Measurements from ENCODE around the gene SHISA6. TPM values are rescaled to one million over a fixed set of nuclear protein-coding genes. Genes with fewer than 3 reads are reported as not detected.

SHISA6 gene
- total RNA-seq, 2 experiments from 2014 or later = not detected

DNA sequence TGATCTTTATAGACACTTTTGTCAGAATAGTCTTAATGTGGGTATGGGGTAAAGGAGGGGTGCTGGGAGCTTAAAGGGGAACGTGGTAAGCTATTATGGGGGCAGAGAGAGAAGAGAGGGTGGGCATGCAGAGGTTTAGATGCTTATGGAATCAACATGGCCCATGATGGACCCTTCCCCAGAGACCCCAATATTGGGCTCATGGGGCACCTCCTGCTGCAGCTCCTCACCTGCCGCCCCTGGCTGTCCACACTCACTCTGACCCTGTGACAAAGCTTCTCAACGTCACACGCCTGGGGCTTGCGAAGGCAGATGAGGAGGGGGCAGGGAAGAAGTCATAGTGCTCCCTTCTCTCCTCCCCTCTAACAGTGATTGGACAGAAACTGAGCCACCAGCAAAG lies 95.3 kb downstream of the SHISA6 start:
- Mint-ChIP-seq H3K36me3 (ENCODE audit: low read depth) (no peaks in the 10 kb centered on the region), H3K9me3 (ENCODE audit: insufficient read depth) (no peaks in the 10 kb centered on the region), H3K4me1 (ENCODE audit: low read depth) (no peaks in the 10 kb centered on the region), H3K4me3 (no peak overlapping the region), H3K27me3 (ENCODE audit: low read depth) (no peaks in the 10 kb centered on the region), H3K27ac (no peak overlapping the region)
- ATAC-seq = no peak
- CTCF ChIA-PET = no interaction called here
- POLR2A ChIA-PET = no interaction called here
- no peak for DNase-seq

DNA sequence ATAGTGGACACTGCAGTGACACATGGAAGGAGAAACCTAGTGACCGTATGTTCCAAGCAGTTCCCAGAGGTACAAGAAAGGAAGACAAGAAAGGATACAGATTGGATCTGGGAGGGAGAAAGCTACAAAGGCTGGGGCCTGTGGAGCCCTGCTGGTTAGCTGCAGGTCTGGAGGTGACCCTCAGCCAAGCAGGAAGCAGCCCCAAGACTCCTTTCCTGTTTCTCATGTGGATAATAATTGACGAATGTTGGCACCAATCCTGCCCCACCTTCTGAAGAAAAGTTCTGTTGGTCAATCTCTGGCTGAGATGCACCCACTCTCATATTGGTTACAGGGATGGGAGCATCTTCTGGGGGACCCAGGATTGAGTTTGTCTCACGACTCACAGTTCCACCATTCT lies 99.8 kb downstream of the SHISA6 start:
- POLR2A ChIA-PET = no interaction called here

DNA sequence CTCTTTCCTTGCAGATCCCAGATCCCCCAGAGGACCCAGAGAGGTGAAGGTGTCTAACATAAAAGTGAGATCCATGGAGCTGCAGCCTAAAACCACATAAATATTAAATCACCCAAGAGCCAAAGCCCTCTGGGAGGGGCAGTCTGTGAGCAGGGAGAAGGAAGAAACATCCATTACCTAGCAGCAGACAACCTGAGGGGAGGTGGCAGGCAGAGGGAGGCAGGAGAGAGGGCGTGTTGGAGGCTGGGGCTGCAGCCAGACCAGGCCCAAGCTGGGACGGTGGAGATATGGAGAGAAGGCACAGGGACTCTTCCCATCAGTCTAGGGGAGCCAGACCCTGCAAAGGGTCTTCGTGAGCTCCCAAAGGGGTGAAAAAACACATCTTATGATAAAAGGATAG lies 101.1 kb downstream of the SHISA6 start:
- POLR2A ChIA-PET = no interaction called here
- H3K27me3 Mint-ChIP-seq (ENCODE audit: low read depth) = no peaks in the 10 kb centered on the region
- CTCF ChIA-PET = no interaction called here
- ATAC-seq (no peak), DNase-seq (no peak)
- no peaks in the 10 kb centered on the region for H3K9me3 Mint-ChIP-seq (ENCODE audit: insufficient read depth)
- no peaks in the 10 kb centered on the region for H3K4me1 Mint-ChIP-seq (ENCODE audit: low read depth)
- no peak overlapping the region for H3K4me3 Mint-ChIP-seq
- H3K36me3 Mint-ChIP-seq (ENCODE audit: low read depth) = no peaks in the 10 kb centered on the region
- H3K27ac Mint-ChIP-seq = no peak overlapping the region

More for the DNA sequence above, 99.8 kb downstream of the SHISA6 start:
- CTCF ChIA-PET = no interaction called here
- Mint-ChIP-seq H3K27me3 (ENCODE audit: low read depth) (no peaks in the 10 kb centered on the region), H3K4me3 (no peak overlapping the region), H3K36me3 (ENCODE audit: low read depth) (no peaks in the 10 kb centered on the region), H3K4me1 (ENCODE audit: low read depth) (no peaks in the 10 kb centered on the region), H3K9me3 (ENCODE audit: insufficient read depth) (no peaks in the 10 kb centered on the region), H3K27ac (no peak overlapping the region)
- ATAC-seq = no peak
- DNase-seq = no peak

DNA sequence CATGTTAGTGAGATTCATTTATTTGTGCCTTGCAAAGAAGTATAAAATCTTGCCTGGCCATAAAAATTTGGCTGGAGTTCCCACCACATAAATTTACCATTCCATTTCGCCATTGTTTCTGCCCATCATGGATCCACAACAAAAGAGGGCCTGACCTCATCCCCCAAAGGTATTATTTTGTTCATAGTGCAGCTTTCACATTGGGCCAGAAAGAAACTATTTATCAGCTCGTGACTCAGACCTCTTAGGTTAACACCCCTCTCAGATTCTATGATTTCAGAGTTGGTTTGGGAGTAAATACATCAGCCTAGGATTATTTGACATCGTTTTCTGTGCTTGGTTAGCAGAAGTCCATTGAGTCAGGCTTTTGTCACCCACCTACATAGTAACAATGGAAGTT lies 108.1 kb downstream of the SHISA6 start:
- ChIA-PET CTCF (no interaction called here), POLR2A (no interaction called here)
- Mint-ChIP-seq H3K36me3 (ENCODE audit: low read depth) (no peaks in the 10 kb centered on the region), H3K9me3 (ENCODE audit: insufficient read depth) (peaks cover 11% of the 10 kb centered on the region), H3K27ac (no peak overlapping the region), H3K27me3 (ENCODE audit: low read depth) (no peaks in the 10 kb centered on the region), H3K4me1 (ENCODE audit: low read depth) (no peaks in the 10 kb centered on the region), H3K4me3 (no peak overlapping the region)
- ATAC-seq = no peak
- DNase-seq = no peak

DNA sequence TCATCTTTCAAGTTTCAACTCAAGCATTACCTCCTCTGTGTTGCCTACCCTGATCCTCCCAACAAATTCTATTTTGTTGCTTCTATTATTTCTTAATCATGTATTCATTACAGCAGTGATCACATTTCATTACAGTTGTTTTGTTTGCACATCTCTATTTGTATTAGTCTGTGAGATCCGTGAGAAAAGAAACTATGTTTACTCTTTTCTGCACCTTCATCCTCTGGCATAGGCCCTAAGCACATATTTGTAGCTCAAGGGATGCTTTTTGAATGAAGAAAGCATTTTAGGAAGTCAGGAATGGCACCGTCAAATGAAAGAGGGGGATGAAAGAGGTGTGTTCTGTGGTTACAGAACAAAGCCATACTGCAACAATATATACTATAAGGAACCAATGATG lies 110.5 kb downstream of the SHISA6 start:
- ChIA-PET CTCF (no interaction called here), POLR2A (no interaction called here)
- H3K9me3 Mint-ChIP-seq (ENCODE audit: insufficient read depth) = peaks cover 11% of the 10 kb centered on the region
- no peak for ATAC-seq
- no peaks in the 10 kb centered on the region for H3K4me1 Mint-ChIP-seq (ENCODE audit: low read depth)
- no peaks in the 10 kb centered on the region for H3K36me3 Mint-ChIP-seq (ENCODE audit: low read depth)
- no peak for DNase-seq
- H3K27ac Mint-ChIP-seq = no peak overlapping the region
- no peaks in the 10 kb centered on the region for H3K27me3 Mint-ChIP-seq (ENCODE audit: low read depth)
- no peak overlapping the region for H3K4me3 Mint-ChIP-seq

DNA sequence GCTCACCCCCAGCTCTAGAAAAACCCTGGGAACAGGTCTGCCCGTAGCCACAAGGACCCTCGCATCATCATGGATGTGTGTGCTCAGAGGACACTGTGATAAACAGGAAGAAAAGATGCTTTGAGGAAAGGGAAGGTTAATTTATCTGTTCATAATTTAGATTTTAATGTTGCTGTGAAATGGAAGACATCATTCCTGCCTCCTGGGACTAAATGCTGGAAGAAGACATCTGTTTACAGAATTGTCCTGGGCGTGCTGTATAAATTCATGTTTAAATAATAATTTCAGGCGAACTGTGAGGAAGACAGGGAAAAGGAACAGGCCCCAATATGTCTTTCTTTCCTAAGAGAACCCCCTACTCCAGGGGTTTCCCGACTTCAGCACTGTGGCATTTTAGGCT lies 112.6 kb downstream of the SHISA6 start:
- Mint-ChIP-seq H3K4me3 (no peak overlapping the region), H3K36me3 (ENCODE audit: low read depth) (no peaks in the 10 kb centered on the region), H3K27ac (no peak overlapping the region), H3K9me3 (ENCODE audit: insufficient read depth) (peaks cover 15% of the 10 kb centered on the region), H3K4me1 (ENCODE audit: low read depth) (no peaks in the 10 kb centered on the region), H3K27me3 (ENCODE audit: low read depth) (no peaks in the 10 kb centered on the region)
- DNase-seq (no peak), ATAC-seq (no peak)
- ChIA-PET CTCF (no interaction called here), POLR2A (no interaction called here)

DNA sequence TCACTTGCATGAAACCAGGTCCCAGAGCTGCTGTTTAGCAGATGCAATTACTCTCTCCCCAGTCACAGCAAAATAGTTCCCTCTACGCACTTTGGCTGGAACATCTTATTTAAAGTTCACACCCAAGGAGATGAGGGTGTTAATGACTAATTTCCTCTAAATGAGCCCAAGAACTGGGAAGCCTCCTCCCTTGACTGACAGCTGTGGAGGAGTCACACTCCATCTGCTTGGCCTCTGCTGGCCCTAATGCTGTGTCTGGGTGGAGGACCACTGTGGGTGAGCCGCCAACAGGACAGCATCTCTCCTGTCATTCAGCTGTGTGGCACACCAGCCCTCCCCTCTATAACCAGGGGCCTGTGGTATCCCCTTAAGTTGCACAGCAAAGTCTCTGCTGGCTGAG lies 115.4 kb downstream of the SHISA6 start:
- H3K27ac Mint-ChIP-seq = no peak overlapping the region
- ChIA-PET POLR2A (no interaction called here), CTCF (no interaction called here)
- ATAC-seq = no peak
- DNase-seq = no peak
- no peaks in the 10 kb centered on the region for H3K4me1 Mint-ChIP-seq (ENCODE audit: low read depth)
- peaks cover 11% of the 10 kb centered on the region for H3K9me3 Mint-ChIP-seq (ENCODE audit: insufficient read depth)
- H3K36me3 Mint-ChIP-seq (ENCODE audit: low read depth) = no peaks in the 10 kb centered on the region
- no peaks in the 10 kb centered on the region for H3K27me3 Mint-ChIP-seq (ENCODE audit: low read depth)
- H3K4me3 Mint-ChIP-seq = no peak overlapping the region

DNA sequence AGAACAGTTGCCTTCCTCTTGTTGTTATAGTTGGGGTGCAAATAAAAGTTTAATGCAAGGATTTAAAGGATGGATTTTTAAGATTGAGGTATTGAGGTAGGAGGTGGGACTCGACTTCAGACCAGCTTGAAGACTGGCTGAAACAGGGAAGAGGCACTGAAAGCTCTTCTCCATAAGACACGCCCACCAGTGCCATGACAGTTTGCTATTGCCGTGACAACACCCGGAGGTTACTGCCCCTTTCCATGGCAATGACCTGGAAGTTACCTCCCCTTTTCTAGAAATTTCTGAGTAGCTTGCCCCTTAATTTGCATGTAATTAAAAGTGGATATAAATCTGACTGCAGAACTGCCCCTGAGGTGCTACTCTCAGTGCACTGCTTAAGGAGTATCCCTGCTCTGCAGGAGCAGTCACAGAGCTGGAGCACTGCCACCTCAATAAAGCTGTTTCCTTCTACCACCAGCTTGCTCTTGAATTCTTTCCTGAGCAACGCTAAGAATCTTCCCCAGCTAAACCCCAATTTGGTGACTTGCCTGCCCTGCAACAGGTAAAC lies 122.6 kb downstream of the SHISA6 start:
- POLR2A ChIA-PET = no interaction called here
- Mint-ChIP-seq H3K4me3 (no peak overlapping the region), H3K36me3 (ENCODE audit: low read depth) (no peaks in the 10 kb centered on the region), H3K9me3 (ENCODE audit: insufficient read depth) (no peaks in the 10 kb centered on the region), H3K4me1 (ENCODE audit: low read depth) (no peaks in the 10 kb centered on the region), H3K27me3 (ENCODE audit: low read depth) (no peaks in the 10 kb centered on the region), H3K27ac (no peak overlapping the region)
- CTCF ChIA-PET = no interaction called here
- DNase-seq (no peak), ATAC-seq (no peak)

DNA sequence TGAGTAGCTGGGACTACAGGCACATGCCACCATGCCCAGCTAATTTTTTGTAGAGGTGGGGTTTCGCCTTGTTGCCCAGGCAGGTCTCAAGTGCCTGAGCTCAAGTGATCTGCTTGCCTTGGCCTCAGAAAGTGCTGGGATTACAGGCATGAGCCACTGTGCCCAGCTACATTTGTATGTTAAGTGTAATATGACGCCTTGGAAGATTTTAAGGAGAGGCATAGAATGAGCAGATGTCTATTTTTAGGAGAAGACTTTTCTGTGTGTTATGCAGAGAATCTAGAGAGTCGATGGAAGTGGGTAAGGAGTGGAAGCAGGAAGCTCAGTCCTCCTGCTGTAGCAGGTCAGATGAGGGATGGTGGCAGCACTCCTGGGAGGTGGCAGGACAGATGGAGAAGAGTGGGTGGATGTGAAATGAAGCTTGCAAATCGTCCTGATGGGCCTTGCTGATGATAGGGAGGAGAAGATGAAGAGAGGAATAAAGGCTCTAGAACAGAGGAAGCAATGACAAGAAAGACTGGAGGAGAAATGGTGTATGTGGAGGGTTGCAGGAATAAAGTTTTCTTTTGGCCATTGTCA lies 125.3 kb downstream of the SHISA6 start:
- H3K4me1 Mint-ChIP-seq (ENCODE audit: low read depth) = no peaks in the 10 kb centered on the region
- H3K27ac Mint-ChIP-seq = no peak overlapping the region
- no peaks in the 10 kb centered on the region for H3K27me3 Mint-ChIP-seq (ENCODE audit: low read depth)
- no peak overlapping the region for H3K4me3 Mint-ChIP-seq
- ATAC-seq (no peak), DNase-seq (no peak)
- H3K9me3 Mint-ChIP-seq (ENCODE audit: insufficient read depth) = no peaks in the 10 kb centered on the region
- ChIA-PET CTCF (no interaction called here), POLR2A (no interaction called here)
- H3K36me3 Mint-ChIP-seq (ENCODE audit: low read depth) = no peaks in the 10 kb centered on the region

DNA sequence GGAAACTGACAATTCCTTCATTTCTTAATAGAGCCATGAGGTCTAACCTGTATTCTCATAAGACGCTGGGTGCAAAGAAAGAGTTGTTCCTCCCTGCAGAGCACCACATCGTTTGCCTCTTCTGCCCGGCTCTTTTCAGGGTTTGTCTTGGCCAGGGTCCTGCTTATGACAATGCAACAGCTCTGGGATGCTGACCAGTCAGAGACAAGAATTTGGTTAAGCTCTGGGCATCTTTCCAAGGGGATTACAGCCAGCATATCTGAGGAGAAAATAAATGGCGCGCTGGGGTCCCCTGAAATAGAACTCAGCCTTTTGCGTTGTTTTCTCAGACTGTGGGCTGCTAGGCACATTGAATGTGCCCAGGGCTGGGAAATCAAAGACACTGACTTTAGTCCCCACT lies 128.6 kb downstream of the SHISA6 start:
- ChIA-PET POLR2A (no interaction called here), CTCF (no interaction called here)
- no peak overlapping the region for H3K4me3 Mint-ChIP-seq
- H3K4me1 Mint-ChIP-seq (ENCODE audit: low read depth) = no peaks in the 10 kb centered on the region
- H3K36me3 Mint-ChIP-seq (ENCODE audit: low read depth) = no peaks in the 10 kb centered on the region
- DNase-seq = no peak
- H3K27ac Mint-ChIP-seq = no peak overlapping the region
- H3K27me3 Mint-ChIP-seq (ENCODE audit: low read depth) = no peaks in the 10 kb centered on the region
- no peak for ATAC-seq
- H3K9me3 Mint-ChIP-seq (ENCODE audit: insufficient read depth) = no peaks in the 10 kb centered on the region

DNA sequence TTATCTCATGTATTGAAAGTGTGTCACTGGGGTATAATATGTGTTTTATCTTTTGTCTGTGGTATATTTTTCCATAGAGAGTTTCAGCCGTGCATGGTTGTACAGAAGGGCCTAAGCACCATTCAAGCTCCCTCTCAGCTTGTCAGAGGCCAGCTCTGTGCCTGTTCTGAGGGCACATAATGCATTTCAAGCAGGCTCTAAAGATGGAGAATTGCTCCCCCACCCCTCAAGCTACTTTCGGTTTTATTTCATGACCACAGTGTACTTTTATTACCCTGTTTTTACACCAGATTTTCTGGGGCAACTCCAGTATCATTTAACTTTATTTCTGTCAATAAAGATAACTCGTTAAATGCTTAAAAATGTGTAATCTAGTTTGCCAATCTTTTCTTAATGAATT lies 131.7 kb downstream of the SHISA6 start:
- Mint-ChIP-seq H3K4me1 (ENCODE audit: low read depth) (no peaks in the 10 kb centered on the region), H3K4me3 (no peak overlapping the region)
- CTCF ChIA-PET = no interaction called here

DNA sequence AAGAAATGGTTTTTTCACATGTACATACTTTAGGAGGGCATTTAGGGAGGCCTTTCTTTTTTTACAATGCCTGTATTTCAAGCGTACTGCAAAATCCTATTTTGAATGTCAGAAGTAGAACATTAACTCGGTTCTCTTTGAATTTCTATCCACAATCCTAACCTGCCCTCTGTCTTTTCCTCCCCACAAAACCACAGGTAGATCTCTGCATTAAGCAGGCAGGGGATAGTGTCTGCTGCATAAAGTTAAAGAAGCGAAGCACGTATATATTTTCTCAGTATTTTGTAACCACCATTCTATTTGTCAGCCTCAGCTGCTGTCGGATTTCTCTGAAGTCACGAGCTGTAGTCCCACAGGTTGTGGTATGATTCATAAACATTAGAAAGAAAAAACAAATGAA lies 137.5 kb downstream of the SHISA6 start:
- Mint-ChIP-seq H3K4me3 (no peak overlapping the region), H3K4me1 (ENCODE audit: low read depth) (no peaks in the 10 kb centered on the region), H3K9me3 (ENCODE audit: insufficient read depth) (no peaks in the 10 kb centered on the region), H3K27me3 (ENCODE audit: low read depth) (no peaks in the 10 kb centered on the region), H3K27ac (no peak overlapping the region), H3K36me3 (ENCODE audit: low read depth) (no peaks in the 10 kb centered on the region)
- no peak for DNase-seq
- ChIA-PET CTCF (no interaction called here), POLR2A (no interaction called here)
- no peak for ATAC-seq

More for the DNA sequence above, 131.7 kb downstream of the SHISA6 start:
- no peak for ATAC-seq
- Mint-ChIP-seq H3K36me3 (ENCODE audit: low read depth) (no peaks in the 10 kb centered on the region), H3K27ac (no peak overlapping the region), H3K27me3 (ENCODE audit: low read depth) (no peaks in the 10 kb centered on the region), H3K9me3 (ENCODE audit: insufficient read depth) (no peaks in the 10 kb centered on the region)
- POLR2A ChIA-PET = no interaction called here
- DNase-seq = no peak

DNA sequence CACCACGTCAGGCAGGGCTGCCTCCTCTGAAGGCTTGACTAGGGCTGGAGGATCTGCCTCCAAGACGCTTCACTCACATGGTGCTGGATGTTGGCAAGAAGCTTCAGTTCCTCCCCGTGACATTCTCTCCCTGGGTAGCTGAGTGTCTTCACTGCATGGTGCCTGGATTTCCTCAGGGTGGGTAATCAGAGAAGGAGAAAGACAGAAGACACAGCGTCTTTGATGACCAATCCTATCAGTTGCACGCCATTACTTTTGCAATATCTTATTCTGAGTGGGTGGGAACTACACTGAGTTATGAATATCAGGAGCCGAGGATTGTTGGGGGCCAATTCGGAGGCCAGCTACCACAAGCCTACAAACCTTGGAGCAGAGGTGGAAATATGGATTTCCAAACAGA lies 139.7 kb downstream of the SHISA6 start:
- no peak overlapping the region for H3K4me3 Mint-ChIP-seq
- H3K9me3 Mint-ChIP-seq (ENCODE audit: insufficient read depth) = no peaks in the 10 kb centered on the region
- no peaks in the 10 kb centered on the region for H3K4me1 Mint-ChIP-seq (ENCODE audit: low read depth)
- DNase-seq (no peak), ATAC-seq (no peak)
- H3K27me3 Mint-ChIP-seq (ENCODE audit: low read depth) = no peaks in the 10 kb centered on the region
- H3K36me3 Mint-ChIP-seq (ENCODE audit: low read depth) = no peaks in the 10 kb centered on the region
- ChIA-PET CTCF (no interaction called here), POLR2A (no interaction called here)
- H3K27ac Mint-ChIP-seq = no peak overlapping the region
